Measurements from ENCODE around the gene MINDY4. TPM values are rescaled to one million over a fixed set of nuclear protein-coding genes. Genes with fewer than 3 reads are reported as not detected.
A peak's percentile ranks its signal among the peaks of the same experiment; 100 is the strongest.

Gene MINDY4
- total RNA-seq, 4 donors from 2014 or later = 11.0 to 30.9 (median 18.9) TPM

- no peak for ATAC-seq (ENCODE audit: low FRiP score)
- DNase-seq (ENCODE audit: low spot score) = no peak
- no peak for TF ChIP-seq CTCF (IDR thresholded peaks at IDR 0.05)
Observed at GRCh38 chr7:30782690-30783089, 11.5 kb downstream of the MINDY4 start.

- DNase-seq (ENCODE audit: low spot score) = no peak
- TF ChIP-seq CTCF (IDR thresholded peaks at IDR 0.05) = no peak
- ATAC-seq (ENCODE audit: low FRiP score) = no peak
Observed at GRCh38 chr7:30785786-30786185, 14.6 kb downstream of the MINDY4 start.

- no peak for TF ChIP-seq CTCF (IDR thresholded peaks at IDR 0.05)
- ATAC-seq (ENCODE audit: low FRiP score) = peak; percentile 35
Observed at GRCh38 chr7:30787486-30787885, 16.3 kb downstream of the MINDY4 start.

GRCh38 chr7:30788640-30789333, 17.6 kb downstream of the MINDY4 start:
- no peak for TF ChIP-seq CTCF (IDR thresholded peaks at IDR 0.05)
- ATAC-seq (ENCODE audit: low FRiP score) (peak; percentile 20), DNase-seq (ENCODE audit: low spot score) (no peak)

More at GRCh38 chr7:30787486-30787885, 16.3 kb downstream of the MINDY4 start:
- no peak for DNase-seq (ENCODE audit: low spot score)

- TF ChIP-seq CTCF (IDR thresholded peaks at IDR 0.05) = no peak
- ATAC-seq (ENCODE audit: low FRiP score) (peak; percentile 90), DNase-seq (ENCODE audit: low spot score) (no peak)
Observed at GRCh38 chr7:30789334-30789711, 18.1 kb downstream of the MINDY4 start.

- DNase-seq (ENCODE audit: low spot score) (no peak), ATAC-seq (ENCODE audit: low FRiP score) (no peak)
- no peak for TF ChIP-seq CTCF (IDR thresholded peaks at IDR 0.05)
Observed at GRCh38 chr7:30790356-30790755, 19.1 kb downstream of the MINDY4 start.

- DNase-seq (ENCODE audit: low spot score) = no peak
- TF ChIP-seq CTCF (IDR thresholded peaks at IDR 0.05) = no peak
- no peak for ATAC-seq (ENCODE audit: low FRiP score)
Observed at GRCh38 chr7:30791114-30791513, 19.9 kb downstream of the MINDY4 start.
